Smooth muscle cell of the brain vasculature (primary cell): ENCODE measurements around the gene DCLRE1A.

Experiments
- DNase-seq: peaks from one replicate; pipeline ENCODE4 v3.0.0-alpha.2; 2012; ENCODE audit warnings: low read depth, low spot score

DCLRE1A gene

GRCh38 chr10:113788604-113789083, 65.2 kb downstream of the DCLRE1A start:
- DNase-seq = peak; percentile 69
